GM18951 (cell line): ENCODE data around the gene MLEC.

ENCODE experiments used
- POLR2A ChIP-seq: IDR thresholded peaks from 4 replicates; pipeline ENCODE4 v1.6.1; 2011; ENCODE audit warnings: mild to moderate bottlenecking; ENCODE audit not compliant: insufficient read length, insufficient read depth; ENCODE audit errors: extremely low read depth
- in situ Hi-C: fragments of 300-500 bp; cut with MboI; formaldehyde crosslinking; loops from one replicate; pipeline ENCODE4 v1.12.0; 2022; ENCODE audit warnings: low sequenced_read_pairs, mixed read lengths, inconsistent platforms; ENCODE audit not compliant: unreplicated experiment

Gene MLEC

DNA sequence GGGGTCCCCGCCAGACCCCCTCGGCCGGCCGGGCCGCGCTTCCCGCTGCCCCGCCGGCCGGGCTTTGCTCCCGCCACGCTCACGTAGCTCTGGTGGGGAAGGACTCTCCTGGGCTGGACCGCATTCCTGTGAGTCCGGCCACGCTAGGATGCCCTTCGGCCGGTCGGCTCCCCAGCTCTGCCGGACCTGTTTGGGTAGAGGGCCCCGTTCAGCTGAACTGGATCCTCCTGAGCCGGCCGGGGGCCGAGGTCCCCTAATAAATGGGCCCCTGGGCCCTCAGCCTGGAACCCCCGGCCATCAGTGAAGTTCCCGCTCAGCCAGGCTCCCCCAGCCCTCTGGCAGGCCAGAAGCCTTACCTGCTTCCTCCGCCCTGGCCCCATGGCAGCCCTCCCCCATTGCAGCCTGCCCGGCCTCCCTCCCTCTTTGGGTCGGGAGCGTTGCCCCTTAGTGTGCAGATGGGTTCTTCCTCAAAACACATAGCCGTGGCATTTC is 23.9 kb downstream of the MLEC start:
- TF ChIP-seq POLR2A, result no peak
- in situ Hi-C loops, result loop anchor here (10.0 kb wide), 1 partner anchor 66 kb away; the partner anchor contains the start of gene CABP1

DNA sequence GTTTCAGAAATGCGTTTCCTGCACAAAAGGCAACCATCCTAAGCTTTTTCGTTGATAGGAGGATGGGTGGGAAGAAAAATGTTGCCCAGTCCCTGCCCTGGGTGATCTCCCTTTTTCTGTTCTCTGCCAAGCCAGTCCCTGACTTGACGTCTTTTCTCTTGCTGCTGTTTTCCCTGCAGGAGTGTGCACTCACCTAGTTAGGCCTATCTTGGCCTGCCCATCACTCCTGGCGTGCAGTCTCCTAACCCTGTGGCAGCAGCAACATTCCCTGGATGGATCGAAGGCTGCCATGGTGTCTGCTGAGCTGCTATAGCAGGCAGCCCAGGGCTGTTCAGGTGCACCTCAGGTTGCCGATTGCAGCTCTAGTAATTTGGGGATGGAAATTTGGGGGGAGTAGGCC is 24.5 kb downstream of the MLEC start:
- in situ Hi-C loops, result loop anchor here (10.0 kb wide), 1 partner anchor 67 kb away; the partner anchor contains the start of gene CABP1
- no peak for TF ChIP-seq POLR2A

DNA sequence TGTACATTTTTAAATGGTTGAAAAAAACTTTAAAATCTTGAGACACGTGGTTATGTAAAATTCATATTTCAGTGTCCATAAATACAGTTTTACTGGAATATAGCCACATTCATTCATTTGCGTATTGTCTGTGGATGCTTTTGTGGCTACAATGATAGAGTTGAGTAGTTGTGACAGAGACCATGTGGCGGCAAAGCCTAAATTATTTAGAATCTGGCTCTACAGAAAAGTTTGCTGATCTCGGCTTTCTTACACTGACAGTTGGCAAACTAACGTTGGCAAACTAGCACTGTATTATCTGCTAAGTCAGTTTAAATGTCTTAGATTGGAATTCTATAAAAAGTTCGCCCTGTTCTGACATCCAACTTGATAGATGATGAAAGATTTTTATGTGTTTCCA is 25.7 kb downstream of the MLEC start:
- in situ Hi-C loops, result loop anchor here (10.0 kb wide), 1 partner anchor 68 kb away; the partner anchor contains the start of gene CABP1

DNA sequence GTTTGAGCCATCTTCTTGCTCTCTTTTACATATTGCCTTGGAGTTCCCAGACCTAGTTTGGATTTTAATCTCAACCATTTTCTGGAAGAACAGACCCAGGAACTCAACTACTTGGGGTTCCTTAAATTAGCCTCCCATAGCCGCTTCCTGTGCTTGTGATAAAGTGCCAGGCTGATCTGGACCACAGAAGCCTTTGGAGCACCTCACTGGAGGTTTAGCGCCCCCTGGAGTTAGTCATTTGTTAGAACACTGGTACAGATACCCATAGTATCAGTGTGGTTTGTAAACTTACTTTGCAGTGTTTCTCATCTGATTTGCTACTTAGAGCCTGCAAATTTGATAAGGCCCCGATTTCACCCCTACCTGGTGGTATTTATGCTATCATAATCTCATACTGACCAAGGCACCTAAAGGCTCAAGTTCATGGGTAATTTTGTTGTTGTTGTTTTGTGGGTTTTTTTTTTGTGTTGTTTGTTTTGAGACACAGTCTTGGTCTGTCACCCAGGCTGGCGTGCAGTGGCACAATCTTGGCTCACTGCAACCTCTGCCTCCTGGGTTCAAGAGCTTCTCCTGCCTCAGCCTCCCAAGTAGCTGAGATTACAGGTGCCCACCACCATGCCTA is 27.0 kb downstream of the MLEC start:
- in situ Hi-C loops, result loop anchor here (10.0 kb wide), 1 partner anchor 69 kb away; the partner anchor contains the start of gene CABP1
- TF ChIP-seq POLR2A, result no peak

More for the DNA sequence above, 25.7 kb downstream of the MLEC start:
- TF ChIP-seq POLR2A, result no peak

DNA sequence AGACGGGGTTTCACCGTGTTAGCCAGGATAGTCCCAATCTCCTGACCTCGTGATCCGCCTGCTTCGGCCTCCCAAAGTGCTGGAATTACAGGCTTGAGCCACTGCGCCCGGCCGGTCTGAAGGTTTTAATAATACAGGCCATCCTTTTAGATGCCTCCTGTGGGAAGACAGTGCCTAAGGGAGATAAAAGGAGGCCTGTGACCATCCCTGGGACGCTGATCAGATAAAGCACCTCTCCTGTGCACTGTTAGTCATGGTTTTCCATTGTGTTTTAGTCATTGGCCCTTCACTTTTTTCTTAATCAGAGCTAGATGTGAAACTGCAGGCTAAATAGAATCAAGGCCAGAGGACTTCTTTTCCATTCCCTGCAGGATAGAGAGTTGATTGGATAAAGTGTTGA is 31.1 kb downstream of the MLEC start:
- in situ Hi-C loops, result loop anchor here (10.0 kb wide), 1 partner anchor 73 kb away; the partner anchor contains the start of gene CABP1
- no peak for TF ChIP-seq POLR2A

DNA sequence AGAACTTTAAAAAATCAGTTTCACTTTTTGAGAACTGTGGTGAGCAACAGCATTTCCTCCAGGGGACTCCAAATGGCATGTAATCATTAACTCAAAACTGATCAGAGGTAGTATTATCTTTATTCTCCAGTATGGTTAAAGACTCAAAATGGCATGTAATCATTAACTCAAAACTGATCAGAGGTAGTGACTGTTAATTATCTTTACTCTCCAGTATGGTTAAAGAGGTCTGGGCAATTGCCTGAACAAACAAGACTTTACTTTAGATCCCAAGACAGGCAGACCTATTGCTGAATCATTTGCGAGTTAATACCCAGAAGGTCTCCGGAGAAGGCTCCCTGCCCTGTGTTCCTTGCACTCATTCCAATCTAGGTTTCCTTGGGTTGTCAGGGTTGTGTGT is 32.1 kb downstream of the MLEC start:
- TF ChIP-seq POLR2A, result no peak
- in situ Hi-C loops, result loop anchor here (10.0 kb wide), 1 partner anchor 74 kb away; the partner anchor contains the start of gene CABP1

DNA sequence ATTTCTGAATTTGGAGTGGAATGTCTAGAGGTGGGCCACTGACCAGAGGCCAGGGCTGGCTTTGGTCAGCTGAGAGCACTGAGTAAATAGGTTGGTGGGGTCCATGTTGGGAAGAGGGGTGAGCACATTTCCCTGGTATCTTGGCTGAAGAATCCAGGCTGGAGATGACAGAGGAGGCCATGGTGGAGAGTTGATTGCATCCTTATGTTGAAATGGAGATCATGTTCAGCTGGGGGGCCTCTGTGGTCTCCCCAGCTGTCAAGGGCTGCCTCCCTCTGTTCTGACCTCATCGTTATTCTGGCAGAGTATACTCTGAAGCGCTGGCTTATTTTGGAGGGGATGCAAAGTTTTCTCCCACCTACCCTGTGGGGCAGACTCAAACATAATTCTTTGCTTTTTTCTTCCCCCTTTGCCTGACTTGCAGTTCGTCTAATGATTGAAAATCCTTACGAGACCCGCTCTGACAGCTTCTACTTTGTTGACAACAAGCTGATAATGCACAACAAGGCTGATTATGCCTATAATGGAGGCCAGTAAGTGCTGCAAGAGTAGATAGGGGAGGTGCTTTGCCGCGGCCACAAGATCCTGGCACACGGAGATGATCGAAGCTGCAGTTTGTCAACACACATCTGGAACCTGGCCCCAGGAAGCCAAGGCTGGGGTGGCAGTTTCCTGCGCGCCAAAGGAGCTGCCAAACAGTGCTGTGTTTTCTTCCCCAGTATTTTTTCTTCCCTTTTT is 32.7 kb downstream of the MLEC start:
- no peak for TF ChIP-seq POLR2A
- in situ Hi-C loops, result loop anchor here (10.0 kb wide), 1 partner anchor 75 kb away; the partner anchor contains the start of gene CABP1

DNA sequence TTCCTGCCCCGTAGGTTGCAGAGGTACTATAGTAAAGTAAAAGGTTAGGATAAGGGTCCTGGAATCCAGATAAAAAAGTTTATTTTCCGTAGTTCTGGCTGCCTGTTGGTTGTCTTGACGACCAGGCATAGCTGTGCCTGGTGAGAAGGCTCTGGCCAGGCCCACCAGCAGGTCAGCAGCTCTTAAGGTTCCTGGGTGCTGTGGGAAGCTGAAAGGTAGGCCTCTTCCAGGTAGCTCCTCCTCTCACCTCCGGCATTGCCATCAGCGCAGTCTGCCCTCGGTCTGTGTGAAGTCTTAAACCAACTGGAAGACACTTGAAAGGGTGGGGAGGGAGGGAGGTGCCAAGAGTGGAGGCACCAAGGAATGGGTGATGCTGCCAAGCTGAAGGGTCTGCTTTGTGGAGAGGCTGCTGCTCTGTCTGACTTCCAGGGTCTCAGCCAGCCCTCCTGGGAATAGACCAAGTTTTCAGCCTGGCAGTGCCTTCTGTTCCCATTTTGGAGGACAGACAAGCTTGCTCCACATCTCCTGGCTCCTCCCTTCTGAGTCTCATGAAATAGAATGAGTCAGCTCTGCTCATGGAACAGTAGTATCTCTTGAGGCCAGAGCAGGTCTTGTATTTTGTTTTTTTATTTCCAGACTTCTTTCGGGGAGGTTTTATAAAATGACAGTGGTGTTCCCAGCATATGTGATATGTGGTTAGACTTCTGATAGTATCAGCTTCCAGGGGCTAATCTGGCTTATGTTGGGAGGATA is 33.5 kb downstream of the MLEC start:
- in situ Hi-C loops, result no loop called here

DNA sequence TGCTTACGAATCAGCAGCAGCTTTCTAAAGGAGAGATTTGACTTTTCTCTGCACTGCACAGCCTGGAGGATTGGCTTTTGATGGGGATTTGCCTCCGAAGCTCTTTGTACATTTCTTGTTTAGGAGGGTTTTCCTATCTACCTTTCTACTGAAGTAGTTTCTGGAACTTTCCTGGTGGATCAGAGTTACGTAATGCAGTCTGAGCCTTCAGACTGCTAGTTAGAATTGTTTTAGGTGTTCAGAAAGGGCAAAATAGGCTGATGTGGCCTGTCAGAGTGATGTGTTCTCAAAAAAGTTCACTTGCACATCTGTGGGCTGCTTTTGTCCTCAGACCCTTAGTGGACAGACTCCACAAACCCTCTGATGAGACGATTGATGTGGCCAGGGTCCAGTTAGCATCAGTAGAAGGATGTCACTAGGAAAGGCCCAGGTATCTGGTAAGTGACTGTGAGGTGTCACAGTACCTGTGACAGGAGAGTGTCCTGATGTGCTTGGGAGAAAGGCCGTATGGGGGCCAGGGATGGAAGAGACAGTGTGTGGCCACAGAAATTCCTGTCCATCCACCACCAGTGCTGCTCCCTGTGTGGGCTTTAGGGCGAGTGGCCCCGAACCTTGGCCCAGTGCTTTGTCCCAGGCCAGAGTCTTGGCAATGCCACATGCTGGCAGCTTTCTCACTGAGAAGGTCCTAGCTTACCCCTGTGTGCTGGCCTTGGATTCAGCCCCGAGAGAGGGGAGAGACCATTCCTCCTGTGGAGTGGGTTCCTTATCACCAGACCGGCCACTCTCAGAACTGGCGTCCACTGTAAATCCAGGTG is 34.2 kb downstream of the MLEC start:
- in situ Hi-C loops, result no loop called here
- no peak for TF ChIP-seq POLR2A

More for the DNA sequence above, 33.5 kb downstream of the MLEC start:
- no peak for TF ChIP-seq POLR2A

DNA sequence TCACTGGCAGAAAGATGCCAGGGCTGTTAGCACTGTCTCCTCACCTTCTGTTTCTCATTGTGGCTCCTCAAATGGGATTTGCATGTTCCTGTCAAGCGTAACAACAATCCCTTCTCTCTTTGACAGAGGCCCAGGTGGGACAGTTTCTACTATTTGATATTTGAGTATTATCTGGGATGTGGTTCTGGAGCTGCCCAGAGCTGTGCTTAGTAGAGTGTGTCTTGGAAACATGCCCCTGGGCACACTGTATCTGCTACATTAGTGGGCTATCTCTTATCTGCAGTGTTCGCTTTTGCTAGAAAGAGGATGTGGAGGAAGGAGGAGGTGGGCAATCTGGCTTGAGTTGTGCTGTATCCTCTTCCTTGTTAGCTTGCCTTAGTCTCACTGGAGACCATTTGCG is 34.9 kb downstream of the MLEC start:
- in situ Hi-C loops, result no loop called here
- TF ChIP-seq POLR2A, result no peak

DNA sequence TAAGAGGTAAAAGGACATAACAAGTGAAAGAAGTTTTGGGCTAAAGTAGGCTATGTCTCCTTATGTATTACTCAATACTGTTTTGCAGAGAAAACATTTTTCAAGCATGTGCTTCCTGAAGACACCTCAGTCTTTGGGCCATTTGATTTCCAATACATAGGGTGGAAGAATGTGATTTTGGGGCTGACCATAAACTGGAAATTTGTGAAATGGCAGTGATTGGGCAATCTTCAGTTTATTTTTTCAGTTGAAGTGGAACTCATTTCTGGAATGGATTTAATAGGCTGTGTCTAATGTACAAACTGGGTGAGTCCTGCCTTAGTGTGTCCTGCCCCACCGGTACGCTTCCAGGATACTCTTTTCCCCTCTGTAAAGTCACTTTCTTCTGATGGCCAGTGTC is 35.8 kb downstream of the MLEC start:
- in situ Hi-C loops, result no loop called here
- TF ChIP-seq POLR2A, result no peak

DNA sequence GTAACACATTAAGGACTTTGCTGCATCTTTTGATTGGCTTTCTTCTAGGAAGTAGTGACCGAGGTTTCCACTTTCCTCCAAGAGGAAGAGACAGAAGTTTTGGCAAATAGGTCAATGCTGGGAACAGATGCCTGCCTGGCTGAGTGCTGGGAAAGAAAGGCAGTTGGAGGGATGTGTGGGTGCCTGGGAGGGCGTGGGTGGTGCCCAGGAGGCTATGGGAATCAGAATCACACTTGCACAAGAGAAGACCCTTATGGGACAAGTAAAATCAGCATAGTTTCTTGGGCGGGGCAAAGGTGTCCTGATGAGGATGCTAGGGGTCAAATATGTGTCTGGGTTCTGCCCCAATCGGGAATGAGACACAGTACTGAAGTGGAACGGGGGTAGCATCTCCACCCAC is 37.8 kb downstream of the MLEC start:
- no peak for TF ChIP-seq POLR2A
- in situ Hi-C loops, result no loop called here
